ENCODE results near the gene TNFRSF13B. TPM values are rescaled to one million over a fixed set of nuclear protein-coding genes. Genes with fewer than 3 reads are reported as not detected.
"Not testable (repeated sequence)": the region's sequence is repeated elsewhere in the genome, so short reads cannot be mapped to it uniquely, and the experiment has no call there.

Gene TNFRSF13B
- total RNA-seq, 5 donors from 2014 or later (not counting 1 experiment from before 2014, with no cell fraction given): 0.60 to 7.2 (median 5.0) TPM; not detected in 1

DNA sequence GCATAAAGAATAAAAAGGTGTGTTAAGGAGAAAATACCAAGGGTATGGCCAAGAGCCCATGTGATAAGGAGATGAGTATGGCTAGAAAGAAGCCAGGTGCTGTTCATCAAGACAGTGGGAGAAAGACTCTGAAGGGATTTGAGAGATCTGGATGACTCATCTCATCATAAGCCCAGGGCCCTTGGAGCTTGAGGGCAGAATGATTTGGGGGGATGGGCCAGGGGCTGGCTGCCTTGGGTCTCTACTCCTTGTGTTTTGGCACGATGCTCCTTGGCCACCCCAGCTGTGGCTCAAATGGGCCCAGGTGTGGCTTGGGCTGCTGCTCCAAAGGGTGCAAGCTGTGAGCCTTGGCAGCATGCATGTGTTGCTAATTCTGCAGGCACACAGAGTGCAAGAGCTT lies 14.5 kb upstream of the TNFRSF13B start:
- ATAC-seq (replicated peaks in 1 of 4) (no peak), DNase-seq (no peak)
- Histone ChIP-seq H3K27ac (ENCODE audit: low read length) (no peak overlapping the region), H3K9me3 (no peaks in the 10 kb centered on the region), H3K4me1 (ENCODE audit: control insufficient read depth in 1 of 2, extremely low read depth in 1 of 2, insufficient read depth in 2 of 2, low read length in 2 of 2) (peaks cover 34 to 47% of the 10 kb centered on the region in 2 experiments), H3K27me3 (replicated peaks in 1 of 2; ENCODE audit: control insufficient read depth in 2 of 2, extremely low read depth in 1 of 2, insufficient read depth in 2 of 2, low read length in 1 of 2) (peaks cover 0 to 3% of the 10 kb centered on the region in 2 experiments), H3K36me3 (ENCODE audit: control insufficient read depth in 2 of 2, extremely low read depth in 1 of 2, insufficient read depth in 1 of 2, low read length in 1 of 2) (no peaks in the 10 kb centered on the region), H3K4me3 (ENCODE audit: control insufficient read depth in 1 of 2, extremely low read depth in 1 of 2, low read length in 1 of 2) (no peak overlapping the region)
- 67% methylated on average over 1 of the region's 1 CpG for WGBS (ENCODE audit: insufficient coverage)
- Mint-ChIP-seq H3K4me1 (peaks cover 29 to 37% (median 31%) of the 10 kb centered on the region in 3 donors), H3K27ac (no peak overlapping the region), H3K9me3 (no peaks in the 10 kb centered on the region), H3K4me3 (no peak overlapping the region), H3K36me3 (no peaks in the 10 kb centered on the region), H3K27me3 (no peaks in the 10 kb centered on the region)
- ChIA-PET CTCF (no interaction called here), POLR2A (no interaction called here)

DNA sequence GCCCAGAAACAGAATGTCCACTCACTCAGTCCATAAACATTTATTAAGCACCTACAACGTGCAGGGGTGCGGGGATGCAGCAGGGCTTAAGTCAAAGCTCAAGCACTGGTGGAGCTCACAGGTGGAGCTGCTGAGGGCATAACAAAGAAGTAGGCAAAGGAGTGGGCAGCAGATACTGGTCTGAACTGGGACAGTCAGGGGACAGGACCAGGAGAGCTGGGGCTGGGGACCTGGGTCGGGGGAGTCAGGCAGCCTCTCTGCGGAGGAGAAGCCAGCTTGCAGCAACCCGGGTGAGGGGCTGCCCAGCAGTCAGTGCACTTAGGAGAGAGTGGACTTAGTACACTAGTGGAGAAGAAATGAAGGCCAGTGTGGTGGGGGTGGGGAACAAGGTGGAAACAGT lies 10.0 kb upstream of the TNFRSF13B start:
- Mint-ChIP-seq H3K4me3 (no peak overlapping the region), H3K4me1 (peaks cover 0 to 10% (median 0%) of the 10 kb centered on the region in 3 donors), H3K36me3 (no peaks in the 10 kb centered on the region), H3K27ac (no peak overlapping the region), H3K27me3 (peaks cover 0 to 5% of the 10 kb centered on the region in 2 donors), H3K9me3 (no peaks in the 10 kb centered on the region)
- no peak overlapping the region for H3K4me3 ChIP-seq (ENCODE audit: control insufficient read depth in 1 of 2, extremely low read depth in 1 of 2, low read length in 1 of 2)
- no peaks in the 10 kb centered on the region for H3K9me3 ChIP-seq
- WGBS (ENCODE audit: insufficient coverage): 93% methylated on average over 5 of the region's 5 CpGs
- H3K4me1 ChIP-seq (ENCODE audit: control insufficient read depth in 1 of 2, extremely low read depth in 1 of 2, insufficient read depth in 2 of 2, low read length in 2 of 2): peaks cover 0 to 3% of the 10 kb centered on the region in 2 experiments
- CTCF ChIA-PET: no interaction called here
- DNase-seq: no peak
- peaks cover 0 to 6% of the 10 kb centered on the region in 2 experiments for H3K27me3 ChIP-seq (replicated peaks in 1 of 2; ENCODE audit: control insufficient read depth in 2 of 2, extremely low read depth in 1 of 2, insufficient read depth in 2 of 2, low read length in 1 of 2)
- H3K27ac ChIP-seq (ENCODE audit: low read length): no peak overlapping the region
- ATAC-seq (replicated peaks in 1 of 4): no peak
- H3K36me3 ChIP-seq (ENCODE audit: control insufficient read depth in 2 of 2, extremely low read depth in 1 of 2, insufficient read depth in 1 of 2, low read length in 1 of 2): no peaks in the 10 kb centered on the region
- POLR2A ChIA-PET: no interaction called here

GRCh38 chr17:16980813-16981731 lies 9.2 kb upstream of the TNFRSF13B start:
- POLR2A ChIA-PET: no interaction called here
- Mint-ChIP-seq H3K4me3 (no peak overlapping the region), H3K27me3 (peaks cover 0 to 5% of the 10 kb centered on the region in 2 donors), H3K9me3 (no peaks in the 10 kb centered on the region), H3K27ac (no peak overlapping the region), H3K36me3 (no peaks in the 10 kb centered on the region), H3K4me1 (peaks cover 0 to 17% (median 5%) of the 10 kb centered on the region in 3 donors)
- H3K9me3 ChIP-seq: no peaks in the 10 kb centered on the region
- no peaks in the 10 kb centered on the region for H3K36me3 ChIP-seq (ENCODE audit: control insufficient read depth in 2 of 2, extremely low read depth in 1 of 2, insufficient read depth in 1 of 2, low read length in 1 of 2)
- CTCF ChIA-PET: interaction anchor here in 1 of 2 donors (0.6 kb wide), 1 partner anchor 15 kb away, joined by 3 read pairs; no protein-coding TSS in a partner anchor
- no peak overlapping the region for H3K27ac ChIP-seq (ENCODE audit: low read length)
- DNase-seq: peak in 1 of 35 experiments; percentile 28
- no peak for ATAC-seq (replicated peaks in 1 of 4)
- H3K4me1 ChIP-seq (ENCODE audit: control insufficient read depth in 1 of 2, extremely low read depth in 1 of 2, insufficient read depth in 2 of 2, low read length in 2 of 2): peaks cover 0 to 2% of the 10 kb centered on the region in 2 experiments
- no peak overlapping the region for H3K4me3 ChIP-seq (ENCODE audit: control insufficient read depth in 1 of 2, extremely low read depth in 1 of 2, low read length in 1 of 2)
- WGBS (ENCODE audit: insufficient coverage): 85% methylated on average over 23 of the region's 26 CpGs
- H3K27me3 ChIP-seq (replicated peaks in 1 of 2; ENCODE audit: control insufficient read depth in 2 of 2, extremely low read depth in 1 of 2, insufficient read depth in 2 of 2, low read length in 1 of 2): peaks cover 0 to 6% of the 10 kb centered on the region in 2 experiments

- Histone ChIP-seq H3K9me3 (no peaks in the 10 kb centered on the region), H3K4me1 (ENCODE audit: control insufficient read depth in 1 of 2, extremely low read depth in 1 of 2, insufficient read depth in 2 of 2, low read length in 2 of 2) (peaks cover 0 to 2% of the 10 kb centered on the region in 2 experiments), H3K4me3 (ENCODE audit: control insufficient read depth in 1 of 2, extremely low read depth in 1 of 2, low read length in 1 of 2) (no peak overlapping the region), H3K27me3 (replicated peaks in 1 of 2; ENCODE audit: control insufficient read depth in 2 of 2, extremely low read depth in 1 of 2, insufficient read depth in 2 of 2, low read length in 1 of 2) (peaks cover 0 to 6% of the 10 kb centered on the region in 2 experiments), H3K36me3 (ENCODE audit: control insufficient read depth in 2 of 2, extremely low read depth in 1 of 2, insufficient read depth in 1 of 2, low read length in 1 of 2) (no peaks in the 10 kb centered on the region), H3K27ac (ENCODE audit: low read length) (no peak overlapping the region)
- H3K27ac Mint-ChIP-seq: no peak overlapping the region
- DNase-seq (no peak), ATAC-seq (replicated peaks in 1 of 4) (no peak)
- POLR2A ChIA-PET: no interaction called here
- CTCF ChIA-PET: interaction anchor here in 1 of 2 donors (0.6 kb wide), 1 partner anchor 16 kb away, joined by 3 read pairs; no protein-coding TSS in a partner anchor
- no peaks in the 10 kb centered on the region for H3K36me3 Mint-ChIP-seq
- no peak overlapping the region for H3K4me3 Mint-ChIP-seq
- 94% methylated on average over 4 of the region's 8 CpGs for WGBS (ENCODE audit: insufficient coverage)
- H3K9me3 Mint-ChIP-seq: no peaks in the 10 kb centered on the region
- H3K4me1 Mint-ChIP-seq: peaks cover 0 to 25% (median 8%) of the 10 kb centered on the region in 3 donors
- H3K27me3 Mint-ChIP-seq: peaks cover 0 to 5% of the 10 kb centered on the region in 2 donors
These were observed 8.1 kb upstream of the TNFRSF13B start for GRCh38 chr17:16980061-16980460.

DNA sequence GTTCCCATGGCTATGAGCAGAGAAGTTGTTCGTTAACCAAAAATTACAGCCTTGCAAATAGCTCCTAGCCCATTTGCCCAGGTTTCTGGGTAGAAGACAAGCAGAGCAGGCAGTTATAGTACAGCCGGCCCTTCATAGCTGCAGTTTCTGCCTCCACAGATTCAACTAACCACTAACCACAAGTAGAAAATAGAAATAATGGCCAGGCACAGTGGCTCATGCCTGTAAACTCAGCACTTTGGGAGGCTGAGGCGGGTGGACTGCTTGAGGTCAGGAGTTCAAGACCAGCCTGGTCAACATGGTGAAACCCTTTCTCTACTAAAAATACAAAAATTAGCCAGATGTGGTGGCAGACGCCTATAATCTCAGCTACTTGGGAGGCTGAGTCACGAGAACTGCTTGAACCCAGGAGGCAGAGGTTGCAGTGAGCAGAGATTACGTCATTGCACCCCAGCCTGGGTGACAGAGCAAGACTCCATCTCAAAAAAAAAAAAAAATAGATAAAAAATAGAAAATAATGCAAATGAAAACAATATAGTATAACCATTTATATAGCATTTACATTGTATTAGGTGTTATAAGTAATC lies 7.4 kb upstream of the TNFRSF13B start:
- H3K4me1 Mint-ChIP-seq: peaks cover 0 to 27% (median 8%) of the 10 kb centered on the region in 3 donors
- H3K27ac Mint-ChIP-seq; H3K4me3 ChIP-seq (ENCODE audit: control insufficient read depth in 1 of 2, extremely low read depth in 1 of 2, low read length in 1 of 2); H3K4me1 ChIP-seq (ENCODE audit: control insufficient read depth in 1 of 2, extremely low read depth in 1 of 2, insufficient read depth in 2 of 2, low read length in 2 of 2); CTCF ChIA-PET; H3K9me3 ChIP-seq; H3K36me3 Mint-ChIP-seq; H3K4me3 Mint-ChIP-seq; H3K27me3 Mint-ChIP-seq; H3K27me3 ChIP-seq (replicated peaks in 1 of 2; ENCODE audit: control insufficient read depth in 2 of 2, extremely low read depth in 1 of 2, insufficient read depth in 2 of 2, low read length in 1 of 2); H3K36me3 ChIP-seq (ENCODE audit: control insufficient read depth in 2 of 2, extremely low read depth in 1 of 2, insufficient read depth in 1 of 2, low read length in 1 of 2); ATAC-seq (replicated peaks in 1 of 4); H3K27ac ChIP-seq (ENCODE audit: low read length); POLR2A ChIA-PET; DNase-seq; H3K9me3 Mint-ChIP-seq: not testable (repeated sequence)
- 100% methylated on average over 2 of the region's 6 CpGs for WGBS (ENCODE audit: insufficient coverage)

- Mint-ChIP-seq H3K27me3 (peaks cover 0 to 5% of the 10 kb centered on the region in 2 donors), H3K4me1 (peaks cover 0 to 35% (median 8%) of the 10 kb centered on the region in 3 donors), H3K36me3 (no peaks in the 10 kb centered on the region), H3K4me3 (no peak overlapping the region), H3K27ac (no peak overlapping the region), H3K9me3 (no peaks in the 10 kb centered on the region)
- peaks cover 0 to 2% of the 10 kb centered on the region in 2 experiments for H3K4me1 ChIP-seq (ENCODE audit: control insufficient read depth in 1 of 2, extremely low read depth in 1 of 2, insufficient read depth in 2 of 2, low read length in 2 of 2)
- no peak overlapping the region for H3K27ac ChIP-seq (ENCODE audit: low read length)
- H3K4me3 ChIP-seq (ENCODE audit: control insufficient read depth in 1 of 2, extremely low read depth in 1 of 2, low read length in 1 of 2): no peak overlapping the region
- peaks cover 0 to 6% of the 10 kb centered on the region in 2 experiments for H3K27me3 ChIP-seq (replicated peaks in 1 of 2; ENCODE audit: control insufficient read depth in 2 of 2, extremely low read depth in 1 of 2, insufficient read depth in 2 of 2, low read length in 1 of 2)
- no peaks in the 10 kb centered on the region for H3K9me3 ChIP-seq
- ATAC-seq (replicated peaks in 1 of 4) (no peak), DNase-seq (no peak)
- ChIA-PET POLR2A (no interaction called here), CTCF (interaction anchor here in 1 of 2 donors (1.0 to 1.1 kb wide), 2 partner anchors 10 to 11 kb away, joined by 3 read pairs; no protein-coding TSS in a partner anchor)
- H3K36me3 ChIP-seq (ENCODE audit: control insufficient read depth in 2 of 2, extremely low read depth in 1 of 2, insufficient read depth in 1 of 2, low read length in 1 of 2): no peaks in the 10 kb centered on the region
- WGBS (ENCODE audit: insufficient coverage): 78% methylated on average over 6 of the region's 6 CpGs
These were observed 6.0 kb upstream of the TNFRSF13B start for GRCh38 chr17:16977932-16978331.
